NCI-H1436 (cell line): ENCODE data around the gene VAC14.

Experiments used
- DNase-seq: peaks from one replicate; lab custom pipeline; 2025; lab: John Stamatoyannopoulos, UW

Gene VAC14

DNA sequence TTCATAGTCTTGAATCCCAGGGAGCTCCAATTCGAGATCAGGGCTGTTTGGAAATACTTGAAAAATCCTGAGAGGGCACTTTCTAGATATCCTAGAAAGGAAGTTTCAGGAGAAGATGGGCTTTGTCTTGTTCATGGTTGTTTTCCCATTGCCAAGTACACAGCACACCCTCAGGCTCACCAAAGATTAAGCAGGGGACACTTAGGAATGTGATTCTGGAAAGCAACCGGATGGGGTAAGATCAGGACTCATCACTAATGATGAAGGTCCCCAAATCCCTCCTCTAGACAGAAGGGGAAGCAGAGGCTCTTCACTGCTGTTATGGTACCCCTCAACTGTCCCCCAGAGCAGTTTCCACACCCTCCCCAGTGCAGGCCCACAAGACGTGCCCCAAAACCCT, 40.7 kb downstream of the VAC14 start:
- DNase-seq = no peak

DNA sequence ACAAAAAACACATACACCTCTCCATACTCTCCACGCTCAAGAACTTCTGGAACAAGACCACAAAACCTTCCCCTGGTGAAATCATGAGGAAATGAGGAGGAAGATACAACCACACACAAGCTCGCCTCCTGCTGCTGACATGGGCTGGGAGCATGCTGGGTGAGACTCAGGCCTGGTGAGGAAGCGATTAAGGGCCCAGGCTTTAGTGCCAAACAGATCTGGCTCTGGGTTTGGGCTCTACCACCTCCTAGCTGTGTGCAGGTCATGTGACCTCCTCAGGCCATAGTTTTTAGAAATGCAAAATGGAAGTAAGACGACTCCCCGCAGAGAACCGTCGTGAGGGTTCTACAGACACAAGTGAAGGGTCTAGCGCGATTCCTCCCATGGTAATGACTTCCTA, 41.3 kb downstream of the VAC14 start:
- DNase-seq = no peak

DNA sequence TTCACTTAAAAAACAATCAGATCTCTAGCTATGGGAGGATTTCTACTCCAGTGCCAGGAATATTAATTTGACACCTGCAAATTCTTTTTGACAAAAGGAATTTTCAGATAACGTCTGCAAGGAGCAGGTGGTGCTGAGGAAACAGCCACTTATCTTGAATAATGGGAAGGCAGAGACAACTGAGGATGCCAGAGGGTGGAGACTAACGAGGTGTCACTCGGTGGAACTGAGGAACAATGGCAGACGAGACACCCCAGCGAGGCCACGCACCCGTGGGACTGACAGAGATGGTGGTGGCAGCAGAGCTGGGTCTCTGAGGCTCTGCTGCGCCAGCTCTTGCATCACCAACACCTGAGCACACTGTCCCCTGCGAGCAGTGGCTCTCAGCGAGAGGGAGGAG, 42.2 kb downstream of the VAC14 start:
- no peak for DNase-seq

DNA sequence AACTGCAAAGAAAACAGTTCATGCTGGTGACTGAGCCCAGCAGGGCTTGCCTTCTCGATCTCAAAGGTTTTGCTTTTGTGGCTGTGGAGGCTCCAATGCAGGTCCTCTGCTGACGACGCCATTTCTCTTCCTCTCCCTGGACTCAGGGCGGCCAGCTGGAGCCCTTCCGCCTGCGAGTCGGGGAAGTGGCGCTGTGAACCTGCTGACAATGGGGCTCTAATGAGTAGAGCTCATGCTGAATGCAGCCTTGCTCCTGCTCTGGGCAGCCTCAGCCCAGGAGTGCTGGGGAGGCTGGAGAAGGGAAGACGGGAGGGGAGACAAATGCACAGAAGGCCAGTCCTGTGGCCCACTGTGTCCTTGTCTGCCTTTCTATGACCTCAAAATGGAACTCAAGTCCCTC, 43.8 kb downstream of the VAC14 start:
- no peak for DNase-seq

DNA sequence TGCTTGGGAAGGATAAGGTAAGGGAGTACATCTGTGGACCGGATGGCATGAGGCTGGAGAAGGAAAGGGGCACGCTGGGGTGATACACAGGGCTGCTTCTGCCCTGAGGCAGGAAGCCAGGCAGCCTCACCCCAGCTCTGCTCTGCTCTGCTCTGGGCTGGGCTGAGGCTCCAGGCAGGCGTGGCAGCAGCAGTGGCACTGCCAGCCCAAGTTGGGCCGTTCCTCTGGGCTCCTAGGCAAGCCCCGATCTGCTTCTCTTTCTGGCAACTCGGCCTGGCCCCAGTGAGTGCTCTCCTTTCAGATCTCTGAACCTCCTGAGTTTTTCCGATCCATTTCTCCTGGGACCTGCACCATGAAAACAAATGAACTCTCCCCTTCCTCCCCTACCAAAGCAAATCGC, 44.9 kb downstream of the VAC14 start:
- no peak for DNase-seq

DNA sequence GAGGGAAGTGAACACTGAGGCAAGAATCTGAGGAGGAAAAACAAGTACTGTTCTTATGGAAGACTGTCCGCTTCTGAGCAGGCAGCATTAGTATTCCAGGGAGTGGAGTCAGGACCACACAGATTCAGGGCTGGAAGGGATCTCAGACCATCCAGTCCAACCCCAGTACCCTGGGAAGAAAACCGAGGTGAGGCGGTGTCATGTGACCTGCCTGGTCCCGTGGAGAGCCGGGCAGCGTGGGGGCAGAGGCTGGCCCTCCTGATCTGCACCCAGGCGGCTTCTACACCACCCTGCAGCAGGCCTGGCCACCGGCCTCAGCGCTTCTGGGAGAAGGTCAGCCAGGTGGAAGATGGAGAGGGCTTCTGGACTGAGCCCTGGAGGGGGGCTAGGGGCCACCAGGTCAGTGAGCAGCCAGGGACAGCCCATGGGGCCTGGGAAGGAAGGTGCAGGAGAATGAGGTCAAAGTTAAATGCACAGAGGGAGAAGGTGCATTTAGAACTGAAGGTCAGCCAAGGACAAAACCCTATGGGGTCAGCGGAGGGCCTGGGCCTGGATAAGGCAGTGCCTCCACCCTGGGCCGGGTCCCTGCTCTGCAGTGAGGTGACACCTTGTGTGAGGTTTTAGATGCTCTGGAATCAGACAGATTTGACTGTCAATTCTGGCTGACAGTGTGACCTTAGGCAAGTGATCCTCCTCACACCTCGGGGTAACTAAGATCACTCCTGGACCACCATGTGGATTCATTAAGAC, 45.9 kb downstream of the VAC14 start:
- DNase-seq = no peak

DNA sequence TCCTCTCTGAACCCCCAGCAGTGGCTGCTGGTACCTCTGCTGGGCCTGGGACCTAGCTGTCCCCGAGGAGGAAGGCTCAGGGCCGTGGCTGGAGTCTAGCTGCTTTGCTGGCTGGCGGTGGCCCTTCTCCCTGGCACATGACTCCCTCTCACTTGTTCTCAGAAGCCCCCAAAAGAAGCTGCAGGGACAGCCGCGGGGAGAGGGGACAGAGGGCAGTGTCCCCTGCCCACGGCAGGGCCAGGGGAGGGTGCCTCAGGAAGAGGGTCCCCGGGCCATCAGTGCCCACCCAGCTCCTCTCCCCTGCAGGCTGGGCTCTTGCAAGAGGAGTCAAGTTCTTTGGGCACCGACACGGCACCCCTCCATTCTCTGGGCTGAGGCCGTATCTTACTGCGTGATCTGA, 46.6 kb downstream of the VAC14 start:
- DNase-seq = no peak

DNA sequence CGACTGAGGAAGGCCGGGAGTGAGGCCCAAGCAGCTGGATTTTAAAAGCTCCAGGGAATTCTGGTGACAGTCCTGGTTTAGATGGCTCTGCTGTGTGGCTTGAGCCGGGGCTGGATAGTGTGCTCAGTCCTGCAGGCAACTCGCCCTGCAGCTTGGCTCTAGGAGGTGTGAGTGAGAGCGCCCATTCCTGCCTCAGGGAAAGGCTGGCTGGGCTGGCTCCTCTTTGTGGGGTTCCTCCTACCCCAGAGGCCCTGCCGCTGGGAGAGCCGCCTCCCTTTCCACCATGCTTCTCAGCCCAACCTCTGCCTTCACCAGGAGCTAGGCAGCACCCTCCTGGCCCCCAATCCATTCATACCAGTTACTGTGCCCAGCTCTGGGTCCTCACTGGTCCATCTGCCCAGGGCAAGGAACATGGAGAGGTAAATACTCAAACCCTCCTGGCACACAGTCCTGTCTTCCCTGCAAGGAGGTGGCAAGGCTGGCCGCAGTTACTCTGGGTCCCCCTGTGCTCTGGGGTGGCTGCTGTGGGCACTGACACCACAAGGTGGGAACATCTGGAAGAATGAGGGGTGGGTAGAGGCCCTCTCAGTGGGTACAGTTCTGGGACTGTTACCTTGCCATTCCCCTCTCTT, 47.1 kb downstream of the VAC14 start:
- no peak for DNase-seq

DNA sequence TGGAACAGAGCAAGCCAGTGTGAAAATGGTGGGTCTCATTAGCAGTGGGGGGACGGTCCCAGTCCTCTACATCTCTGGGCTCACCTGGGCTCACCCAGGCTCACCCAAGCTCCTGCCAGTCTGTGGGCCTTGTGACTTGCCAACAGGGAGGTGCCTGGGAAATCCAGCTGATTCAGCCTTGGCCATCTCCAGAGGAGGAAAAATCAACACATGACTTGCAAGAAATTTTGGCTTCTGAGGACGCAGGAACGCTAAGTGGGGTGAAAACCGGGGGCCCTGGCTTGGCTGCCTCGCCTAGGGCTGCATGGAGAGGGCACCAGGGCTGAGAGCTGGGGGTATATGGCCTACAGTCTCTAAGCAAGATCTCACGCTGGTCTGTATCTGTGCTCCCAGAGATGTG, 47.7 kb downstream of the VAC14 start:
- DNase-seq = no peak

DNA sequence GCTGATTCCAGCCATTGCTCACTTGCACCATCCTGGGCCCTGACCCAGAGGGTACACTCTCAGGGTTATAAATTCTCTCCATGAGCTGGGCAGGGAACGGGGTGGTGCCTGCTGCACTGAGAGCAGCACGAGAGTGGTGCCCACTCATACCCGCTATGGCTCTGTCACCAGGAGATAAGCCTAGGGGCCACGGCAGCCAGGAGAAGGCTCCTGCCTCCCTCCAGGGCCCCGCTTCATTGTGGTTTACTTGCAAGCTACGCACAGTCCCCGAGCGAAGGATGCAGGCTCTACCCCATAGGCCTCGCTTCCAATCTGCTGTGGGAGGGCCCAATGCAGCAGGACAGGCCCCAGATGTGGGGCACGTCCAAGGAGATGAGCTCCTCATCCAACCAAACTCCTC, 48.5 kb downstream of the VAC14 start:
- DNase-seq = no peak

DNA sequence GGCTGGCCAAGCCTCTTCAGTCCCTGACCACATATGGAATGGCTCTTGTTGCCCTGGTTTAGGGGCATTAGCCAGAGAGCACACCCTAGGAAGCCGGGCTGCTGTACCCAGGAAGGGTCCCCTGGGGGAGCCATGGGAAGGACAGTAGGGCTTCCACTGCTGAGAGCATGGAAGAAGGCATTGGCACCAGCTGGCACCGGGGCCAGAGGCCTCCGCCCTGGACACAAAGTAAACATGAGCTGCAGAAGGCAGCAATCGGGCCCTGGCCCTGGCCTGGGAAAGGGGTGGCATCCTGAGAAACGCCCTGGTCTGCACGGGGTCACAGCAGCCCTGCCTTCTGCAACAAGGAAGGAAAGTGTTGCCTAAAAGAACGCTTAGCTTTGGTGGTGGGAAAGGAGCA, 49.4 kb downstream of the VAC14 start:
- DNase-seq = no peak

DNA sequence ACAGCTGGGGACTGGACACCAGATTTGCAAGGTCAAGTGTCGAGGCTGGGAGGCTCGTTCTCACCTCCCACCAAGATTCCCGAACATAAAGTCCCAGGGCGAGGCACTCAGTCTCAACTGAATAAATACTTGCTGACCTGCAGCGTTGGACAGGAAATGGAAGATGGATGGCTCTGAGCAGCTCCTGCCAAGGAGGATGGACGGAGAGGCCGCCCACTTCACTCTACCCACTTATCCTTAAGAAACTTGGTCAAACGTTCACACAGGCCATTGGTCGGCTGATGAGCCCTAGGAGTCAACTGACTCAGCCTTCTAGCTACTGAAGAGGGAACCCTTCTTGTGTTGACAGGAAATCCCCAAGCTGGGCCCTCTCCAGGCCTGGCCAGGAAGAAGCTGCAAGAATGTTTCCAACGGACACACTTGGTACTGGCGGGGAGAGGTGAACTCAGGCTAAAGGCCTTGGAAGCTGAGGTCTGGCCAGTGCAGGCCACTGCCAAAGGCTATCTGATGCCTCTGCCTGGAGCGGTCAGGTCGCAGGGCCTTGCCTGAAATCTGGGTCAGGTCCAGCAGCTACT, 50.0 kb downstream of the VAC14 start:
- DNase-seq = no peak

DNA sequence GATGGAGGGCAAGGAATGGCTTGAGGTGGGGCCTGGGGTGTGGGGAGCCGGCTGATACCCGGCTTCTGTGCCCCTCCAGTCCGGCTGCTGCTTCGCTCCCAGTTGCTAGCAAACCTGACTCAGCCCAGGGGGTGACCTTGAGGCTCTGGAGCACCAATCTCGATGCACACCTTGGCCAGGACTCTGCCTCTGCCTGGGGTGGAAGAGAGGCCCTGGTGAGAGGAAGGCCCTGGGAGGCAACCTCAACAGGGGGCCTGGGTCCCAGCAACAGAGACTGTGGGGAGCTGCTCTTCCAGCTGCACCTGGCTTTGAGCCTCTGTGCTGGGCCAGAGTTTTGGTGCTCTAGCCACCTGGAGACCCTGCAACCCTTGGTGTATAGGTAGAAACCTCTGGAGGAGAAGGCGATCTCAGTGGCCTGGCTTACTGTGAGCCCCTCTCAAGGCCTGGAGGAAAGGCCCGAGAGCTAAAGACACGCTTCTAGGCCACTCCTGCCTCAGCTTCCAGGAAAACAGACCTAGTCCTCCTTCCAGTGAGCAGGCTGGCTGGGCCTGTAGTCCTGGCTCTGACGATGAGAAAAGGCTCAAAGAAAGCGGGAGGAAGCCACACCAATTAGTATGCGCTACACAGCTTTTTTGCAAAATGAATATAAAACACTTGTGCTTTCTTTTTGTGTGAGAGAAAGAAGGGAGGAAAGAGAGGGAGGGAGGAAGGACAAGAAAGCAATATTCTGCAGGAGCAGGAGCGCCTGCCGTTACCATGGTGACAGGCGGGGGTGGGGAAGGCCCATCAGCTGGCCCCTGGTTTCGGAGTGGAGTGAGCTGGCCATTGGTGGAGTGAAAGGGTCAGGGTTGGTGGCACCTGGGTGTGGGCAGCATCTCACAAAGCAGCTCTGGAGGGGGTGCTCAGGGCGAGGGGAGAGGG, 51.0 kb downstream of the VAC14 start:
- no peak for DNase-seq

DNA sequence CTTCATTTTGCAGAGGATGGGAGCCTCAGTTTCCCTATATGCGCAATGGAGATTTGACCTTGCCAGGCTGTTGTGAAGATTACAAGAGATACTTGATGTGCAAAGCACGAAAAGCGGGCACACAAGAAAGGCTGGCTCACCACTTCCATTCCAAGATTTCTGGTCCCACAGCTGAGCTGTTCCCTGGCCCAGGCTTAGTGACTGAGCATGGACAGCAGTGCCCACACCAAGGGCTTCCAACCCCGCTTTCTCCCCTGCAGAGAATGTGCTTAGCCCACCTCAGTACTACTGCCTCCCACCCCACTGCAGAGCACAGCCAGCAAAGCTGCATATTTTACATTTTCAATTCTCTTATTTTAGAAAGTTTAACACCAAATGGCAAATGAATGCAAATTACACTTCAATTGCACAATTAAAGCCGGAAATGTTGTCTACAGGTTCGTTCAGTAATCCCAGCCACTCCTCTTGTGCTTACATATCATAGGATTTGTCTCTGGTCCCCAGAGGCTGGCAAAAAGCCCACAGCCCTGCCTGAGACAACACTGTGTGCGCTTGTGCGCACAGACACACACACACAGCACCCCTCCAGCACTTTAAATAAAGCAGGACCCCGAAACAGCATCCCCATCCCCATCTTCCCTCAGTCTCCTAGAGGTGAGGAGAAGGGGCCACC, 51.8 kb downstream of the VAC14 start:
- DNase-seq = no peak

DNA sequence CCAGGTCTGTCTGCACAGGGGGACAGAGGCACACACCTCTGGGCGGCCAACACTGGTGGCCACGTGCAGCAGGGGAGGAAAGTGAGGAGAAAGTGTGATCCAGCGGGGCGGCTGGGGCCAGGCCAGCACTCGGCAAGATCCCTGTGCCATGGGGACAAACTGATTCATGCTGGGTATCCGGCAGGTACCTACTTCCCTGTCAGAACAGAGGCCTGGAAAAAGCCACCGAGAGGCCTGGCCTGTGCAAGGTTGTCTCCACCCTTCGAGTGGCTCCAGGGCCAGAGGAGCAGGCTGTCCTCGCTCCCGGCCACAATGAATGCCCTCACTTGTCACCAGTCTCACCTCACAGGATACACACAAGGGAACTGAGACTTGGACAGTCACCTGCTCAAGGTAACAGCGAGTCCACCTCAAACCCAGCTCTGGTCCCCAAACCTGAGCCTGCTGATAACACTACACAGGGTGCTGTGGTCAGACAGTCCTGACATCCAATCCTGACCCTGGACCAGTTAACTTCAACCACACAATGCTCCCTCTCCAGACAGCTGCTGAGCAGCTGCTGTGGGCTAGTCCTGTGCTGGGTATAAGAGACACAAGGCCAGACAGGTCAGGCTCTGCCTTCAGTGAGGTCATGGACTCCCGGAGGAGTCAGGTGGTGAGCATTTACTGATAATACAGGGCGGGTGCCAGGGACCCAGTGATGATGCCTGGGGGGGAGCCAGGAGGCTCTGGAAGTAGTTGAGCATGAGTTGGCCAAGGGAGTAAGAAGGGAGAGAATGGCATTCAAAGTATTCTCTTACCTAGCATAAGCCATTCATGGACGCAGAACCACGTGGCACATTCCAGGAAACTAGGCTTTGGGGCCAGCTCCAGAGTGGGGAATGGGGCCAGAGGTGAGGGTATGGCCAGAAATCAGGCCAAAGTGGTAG, 53.0 kb downstream of the VAC14 start:
- no peak for DNase-seq

DNA sequence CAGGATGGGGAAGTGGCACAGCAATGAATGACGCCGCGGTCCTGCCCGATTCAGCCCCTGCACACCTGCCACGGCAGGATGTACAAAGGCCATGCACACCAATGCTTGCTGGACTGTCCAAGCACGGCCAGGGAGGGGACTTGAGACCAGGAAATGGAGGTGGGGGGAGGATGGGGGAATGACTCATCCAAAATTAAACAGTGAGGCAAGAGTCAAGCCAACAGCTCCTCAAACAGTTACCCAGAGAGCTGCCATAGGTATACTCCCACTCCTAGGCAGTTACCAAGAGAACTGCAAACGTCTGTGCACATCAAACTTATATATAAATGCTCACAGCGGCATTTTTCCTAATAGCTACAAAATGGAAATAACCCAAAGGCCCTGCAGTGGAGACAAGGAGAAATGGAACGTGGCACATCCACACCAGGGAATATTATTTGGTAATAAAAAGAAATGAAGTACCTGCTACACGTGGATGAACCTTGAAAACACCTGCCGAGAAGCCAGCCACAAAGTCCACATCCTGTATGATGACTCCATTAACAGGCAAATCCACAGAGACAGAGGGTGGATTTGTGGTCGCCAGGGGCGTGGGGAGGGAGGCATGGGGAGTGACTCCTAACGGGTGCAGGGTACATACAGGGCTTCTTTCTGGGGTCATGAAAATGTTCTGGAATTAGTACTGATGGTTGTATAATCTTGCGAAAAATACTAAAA, 54.1 kb downstream of the VAC14 start:
- DNase-seq = no peak

DNA sequence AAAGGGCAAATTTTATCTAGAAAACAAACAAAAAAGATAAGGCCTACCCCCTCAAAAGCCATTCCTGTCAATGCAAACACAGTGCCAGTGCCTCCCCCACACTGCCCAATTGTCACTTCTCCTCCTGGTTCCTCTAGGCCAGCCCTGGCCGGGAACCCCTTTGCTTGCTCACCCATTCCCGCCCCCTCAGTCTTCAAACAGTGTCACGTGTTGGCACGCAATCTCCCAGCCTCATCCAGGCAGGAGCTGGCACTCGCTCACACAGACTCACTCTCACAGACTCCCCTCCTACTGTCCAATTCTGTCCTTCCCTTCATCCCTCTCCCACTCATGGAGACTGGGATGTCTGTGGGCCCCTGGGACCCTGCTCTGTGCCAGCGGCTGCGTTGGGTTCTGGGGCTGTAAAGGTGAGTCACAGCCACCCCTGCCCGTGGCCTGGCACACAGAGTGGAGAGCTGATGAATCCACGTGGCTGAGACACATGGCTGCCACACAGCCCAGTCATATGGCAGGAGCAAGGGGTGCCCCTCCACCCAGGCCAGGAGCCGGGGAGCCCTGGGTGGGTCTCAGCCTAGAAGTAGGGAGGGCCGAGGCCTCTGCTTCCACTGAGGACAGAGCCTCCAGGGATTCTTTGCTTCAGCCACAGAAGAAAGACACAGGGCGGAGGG, 54.8 kb downstream of the VAC14 start:
- no peak for DNase-seq

DNA sequence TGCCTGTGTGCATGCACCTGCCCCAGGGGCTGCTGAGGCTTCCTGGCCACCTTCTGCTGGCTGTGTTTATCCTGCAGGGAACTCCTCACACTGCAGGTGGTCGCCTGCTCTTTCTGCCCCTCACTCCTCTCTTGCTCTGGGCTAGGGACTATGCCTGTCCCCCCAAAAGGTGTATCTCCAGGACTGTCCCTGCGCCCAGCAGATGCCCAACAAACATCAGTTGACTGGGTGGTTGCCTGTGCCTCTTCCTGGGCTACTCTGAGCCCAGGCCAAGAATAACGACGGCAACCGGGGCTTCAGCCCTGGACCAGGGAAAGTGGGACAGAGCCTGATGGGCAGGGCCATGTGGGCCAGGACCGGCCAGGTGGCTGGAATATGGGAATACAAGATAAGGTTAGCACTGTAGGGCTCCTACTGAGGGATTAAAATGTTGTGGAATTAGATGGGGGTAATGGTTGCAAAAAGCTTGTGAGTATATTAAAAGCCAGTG, 55.4 kb downstream of the VAC14 start:
- DNase-seq = no peak

DNA sequence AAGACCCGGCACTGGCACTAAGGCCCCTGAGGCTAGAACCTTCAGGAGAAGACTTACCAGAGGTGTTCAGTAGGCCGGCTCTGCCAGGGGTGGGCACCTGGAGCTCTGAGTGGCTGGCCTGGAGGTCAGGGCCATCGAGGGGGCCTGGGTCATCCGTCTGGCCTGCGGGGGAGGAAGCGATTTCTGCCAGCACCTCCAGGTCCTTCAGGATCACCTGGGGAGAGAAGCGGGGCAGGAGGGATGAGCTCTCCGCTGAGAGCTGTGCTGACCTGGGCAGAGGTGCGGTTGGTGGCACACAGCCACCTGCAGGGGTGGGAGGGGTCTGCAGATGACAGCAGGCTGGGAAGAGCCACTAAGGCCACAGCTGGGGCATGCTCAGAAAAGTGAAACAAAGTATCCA, 56.6 kb downstream of the VAC14 start:
- no peak for DNase-seq

DNA sequence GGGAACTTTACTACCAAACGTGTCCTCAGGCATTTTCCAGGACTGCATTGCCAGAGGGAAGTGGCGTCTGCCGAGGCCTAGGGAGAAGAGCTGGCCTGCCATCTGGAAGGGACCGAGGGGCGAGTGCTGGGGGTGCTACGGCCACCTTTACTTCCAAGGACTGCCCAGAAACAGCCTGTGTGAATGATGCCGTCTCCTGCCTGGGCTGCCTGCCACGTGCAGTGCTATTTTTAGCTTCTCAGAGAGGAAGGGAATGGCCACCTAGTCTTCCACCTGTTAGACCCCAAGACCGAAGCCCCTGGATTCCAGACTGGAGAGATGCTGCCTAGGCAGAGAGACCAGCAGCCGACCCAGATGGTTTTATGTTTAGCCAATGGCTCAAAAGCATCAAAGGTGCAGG, 57.2 kb downstream of the VAC14 start:
- no peak for DNase-seq
